Kidney (tissue), 14 donors: ENCODE measurements around the gene LHPP. TPM values are rescaled to one million over a fixed set of nuclear protein-coding genes. Genes with fewer than 3 reads are reported as not detected.

ENCODE experiments used
- DNase-seq, 5 donors: peaks; one replicate each; pipeline ENCODE4 v3.0.0-alpha.2; 2013 to 2020
- FAIRE-seq: peaks from 2 replicates; lab custom pipeline; 2012; peaks lifted over from hg19 to GRCh38; lab: Jason Lieb, UNC
- H3K27ac ChIP-seq, 2 donors: one replicate each; pipeline ENCODE4 v1.7.0; 2013; ENCODE audit warnings: low read depth in 2 of 2, low read length in 2 of 2, inconsistent platforms in 1 of 2
- H3K27me3 ChIP-seq: one replicate; pipeline ENCODE4 v1.7.1; 2013; ENCODE audit warnings: low read length, inconsistent platforms; ENCODE audit not compliant: control insufficient read depth, insufficient read depth
- H3K36me3 ChIP-seq, 3 donors: one replicate each; pipeline versions ENCODE4 v1.7.0 to v1.7.1; 2013; ENCODE audit warnings: low read length in 3 of 3, control low read depth in 1 of 3, inconsistent platforms in 1 of 3; ENCODE audit not compliant: insufficient read depth in 3 of 3, control insufficient read depth in 2 of 3
- H3K4me1 ChIP-seq, 3 donors: one replicate each; pipeline versions ENCODE4 v1.7.0 to v1.7.1; 2013; ENCODE audit warnings: low read length in 3 of 3, inconsistent platforms in 1 of 3, low read depth in 1 of 3; ENCODE audit not compliant: control insufficient read depth in 2 of 3, insufficient read depth in 2 of 3
- H3K4me3 ChIP-seq, 3 donors: one replicate each; pipeline versions ENCODE4 v1.7.0 to v1.8.1; 2013; ENCODE audit warnings: low read length in 3 of 3, control low read depth in 1 of 3, inconsistent platforms in 1 of 3
- H3K9ac ChIP-seq, 3 donors: one replicate each; pipeline versions ENCODE4 v1.7.0 to v1.7.1; 2013; ENCODE audit warnings: low read length in 3 of 3, control low read depth in 1 of 3, inconsistent platforms in 1 of 3
- H3K9me3 ChIP-seq, 3 donors: one replicate each; pipeline versions ENCODE4 v1.7.0 to v1.7.1; 2013; ENCODE audit warnings: low read length in 3 of 3, control low read depth in 1 of 3, inconsistent platforms in 1 of 3; ENCODE audit not compliant: control insufficient read depth in 2 of 3, insufficient read depth in 1 of 3
- CTCF ChIP-seq: IDR thresholded peaks from 3 replicates; pipeline ENCODE4 v1.5.1; 2012; ENCODE audit warnings: mild to moderate bottlenecking, moderate library complexity, borderline replicate concordance; ENCODE audit not compliant: insufficient read depth; ENCODE audit errors: extremely low read depth
- intact Hi-C: fragments of 100-400 bp; cut with DNase I; formaldehyde crosslinking; loops from one replicate; pipeline ENCODE4 v1.11.1; 2022
- polyA plus RNA-seq: library from polyadenylated mRNA; stranded (reverse); fragments of 350-450 nt; fragmentation: Illumina TruSeq; extraction: RNeasy Lipid Tissue Mini Kit (QIAGEN cat#74804); gene quantifications from one replicate; pipeline ENCODE4 v1.2.3, GENCODE V29; 2014; ENCODE audit warnings: low read depth, low replicate concordance; ENCODE audit not compliant: insufficient read depth
- total RNA-seq: library from RNA; stranded (reverse); fragmentation: NEBNext Ultra II Directional; extraction: Animal tissue kit (Norgen Biotek cat#: 25700); gene quantifications from one replicate; pipeline ENCODE4 v1.2.1, GENCODE V29; 2021
- donor health status: control.
- donor health status: control.
- donor health status: control.
- donor health status: control.
- donor health status: control.
- donor health status: DM: yes; HTN: yes; CAD: no.
- donor health status: Normal renal cell carcinoma (clear cell type).

Gene LHPP
- total and polyA plus RNA-seq, 2 donors from 2014 or later: 16.6 to 52.5 TPM

- H3K27me3 ChIP-seq: no peaks in the 10 kb centered on the region
- no peak overlapping the region for H3K27ac ChIP-seq
- H3K4me3 ChIP-seq: no peak overlapping the region
- no peak overlapping the region for H3K9ac ChIP-seq
- no peak for FAIRE-seq
- H3K4me1 ChIP-seq: peaks cover 0 to 5% (median 0%) of the 10 kb centered on the region in 3 donors
- no peak for TF ChIP-seq CTCF
- DNase-seq: no peak
- no peaks in the 10 kb centered on the region for H3K9me3 ChIP-seq
- no peaks in the 10 kb centered on the region for H3K36me3 ChIP-seq
- intact Hi-C loops: no loop called here
Measured at GRCh38 chr10:124605856-124606812, 144.5 kb downstream of the LHPP start.

GRCh38 chr10:124606822-124607221, 145.2 kb downstream of the LHPP start:
- DNase-seq (no peak), FAIRE-seq (no peak)
- Histone ChIP-seq H3K27ac (no peak overlapping the region), H3K36me3 (no peaks in the 10 kb centered on the region), H3K4me1 (peaks cover 0 to 5% (median 0%) of the 10 kb centered on the region in 3 donors), H3K9me3 (no peaks in the 10 kb centered on the region), H3K9ac (no peak overlapping the region), H3K4me3 (no peak overlapping the region), H3K27me3 (no peaks in the 10 kb centered on the region)
- intact Hi-C loops: no loop called here
- TF ChIP-seq CTCF: no peak

GRCh38 chr10:124607693-124608092, 146.1 kb downstream of the LHPP start:
- Histone ChIP-seq H3K9me3 (no peaks in the 10 kb centered on the region), H3K27me3 (no peaks in the 10 kb centered on the region), H3K36me3 (no peaks in the 10 kb centered on the region), H3K27ac (no peak overlapping the region), H3K4me3 (no peak overlapping the region), H3K9ac (no peak overlapping the region), H3K4me1 (peaks cover 0 to 5% (median 0%) of the 10 kb centered on the region in 3 donors)
- no peak for FAIRE-seq
- intact Hi-C loops: no loop called here
- no peak for TF ChIP-seq CTCF
- no peak for DNase-seq
